ENCODE data around the gene DGKE.

DNA sequence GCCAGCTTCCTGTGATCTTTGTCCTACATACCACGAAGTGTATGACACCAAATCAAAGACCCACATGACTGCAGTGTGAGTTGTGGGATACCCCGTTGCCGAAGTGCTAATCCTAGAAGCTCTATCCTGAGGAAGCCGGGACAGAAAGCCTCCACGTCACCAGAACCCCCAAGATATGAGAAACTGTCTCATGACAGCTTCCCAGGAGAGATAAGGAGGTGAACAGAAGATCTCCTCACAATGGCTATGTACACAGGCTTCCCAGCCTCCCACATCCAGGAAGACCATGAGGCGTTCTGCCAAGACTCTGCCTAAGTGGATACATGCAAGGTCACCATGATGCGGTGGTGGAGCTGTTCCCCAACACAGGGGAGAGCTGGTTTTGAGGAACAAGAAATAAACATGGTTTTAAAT is 42.8 kb downstream of the DGKE start:
- TF ChIP-seq POLR2AphosphoS5 (IDR thresholded peaks at IDR 0.05; ENCODE audit: low read depth, low read length) (no peak), TBP (IDR thresholded peaks at IDR 0.05; ENCODE audit: low read depth, low read length) (no peak), SIN3A (conservative IDR thresholded peaks at IDR 0.05 in 1 of 2, IDR thresholded peaks at IDR 0.05 in 1 of 2; ENCODE audit: low read depth in 1 of 2, low read length in 2 of 2) (no peak), JUND (IDR thresholded peaks at IDR 0.05; ENCODE audit: low read length) (no peak), RAD21 (IDR thresholded peaks at IDR 0.05 in 1 of 2, conservative IDR thresholded peaks at IDR 0.05 in 1 of 2; ENCODE audit: low read depth in 2 of 2, low read length in 2 of 2) (no peak), GTF2F1 (IDR thresholded peaks at IDR 0.05; ENCODE audit: borderline replicate concordance, low read depth, low read length) (no peak), SIX5 (IDR thresholded peaks at IDR 0.05; ENCODE audit: low read depth, low read length) (no peak), YY1 (IDR thresholded peaks at IDR 0.05; ENCODE audit: low read depth, low read length) (no peak), POLR2A (IDR thresholded peaks at IDR 0.05; ENCODE audit: control extremely low read depth in 1 of 2, low read depth in 2 of 2, low read length in 2 of 2) (no peak), GABPA (IDR thresholded peaks at IDR 0.05; ENCODE audit: borderline replicate concordance, insufficient read depth, low read length) (no peak), FOSL1 (IDR thresholded peaks at IDR 0.05; ENCODE audit: insufficient read depth, low read depth, low read length) (no peak)
- TF ChIP-seq, protein P1, sequence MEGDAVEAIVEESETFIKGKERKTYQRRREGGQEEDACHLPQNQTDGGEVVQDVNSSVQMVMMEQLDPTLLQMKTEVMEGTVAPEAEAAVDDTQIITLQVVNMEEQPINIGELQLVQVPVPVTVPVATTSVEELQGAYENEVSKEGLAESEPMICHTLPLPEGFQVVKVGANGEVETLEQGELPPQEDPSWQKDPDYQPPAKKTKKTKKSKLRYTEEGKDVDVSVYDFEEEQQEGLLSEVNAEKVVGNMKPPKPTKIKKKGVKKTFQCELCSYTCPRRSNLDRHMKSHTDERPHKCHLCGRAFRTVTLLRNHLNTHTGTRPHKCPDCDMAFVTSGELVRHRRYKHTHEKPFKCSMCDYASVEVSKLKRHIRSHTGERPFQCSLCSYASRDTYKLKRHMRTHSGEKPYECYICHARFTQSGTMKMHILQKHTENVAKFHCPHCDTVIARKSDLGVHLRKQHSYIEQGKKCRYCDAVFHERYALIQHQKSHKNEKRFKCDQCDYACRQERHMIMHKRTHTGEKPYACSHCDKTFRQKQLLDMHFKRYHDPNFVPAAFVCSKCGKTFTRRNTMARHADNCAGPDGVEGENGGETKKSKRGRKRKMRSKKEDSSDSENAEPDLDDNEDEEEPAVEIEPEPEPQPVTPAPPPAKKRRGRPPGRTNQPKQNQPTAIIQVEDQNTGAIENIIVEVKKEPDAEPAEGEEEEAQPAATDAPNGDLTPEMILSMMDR (IDR thresholded peaks at IDR 0.05; ENCODE audit: control extremely low read depth in 1 of 3, insufficient read depth in 1 of 3, low read depth in 1 of 3, low read length in 3 of 3), result no peak
- TF ChIP-seq, protein P2, sequence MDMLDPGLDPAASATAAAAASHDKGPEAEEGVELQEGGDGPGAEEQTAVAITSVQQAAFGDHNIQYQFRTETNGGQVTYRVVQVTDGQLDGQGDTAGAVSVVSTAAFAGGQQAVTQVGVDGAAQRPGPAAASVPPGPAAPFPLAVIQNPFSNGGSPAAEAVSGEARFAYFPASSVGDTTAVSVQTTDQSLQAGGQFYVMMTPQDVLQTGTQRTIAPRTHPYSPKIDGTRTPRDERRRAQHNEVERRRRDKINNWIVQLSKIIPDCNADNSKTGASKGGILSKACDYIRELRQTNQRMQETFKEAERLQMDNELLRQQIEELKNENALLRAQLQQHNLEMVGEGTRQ (IDR thresholded peaks at IDR 0.05; ENCODE audit: low read length), result no peak
